ENCODE results near the gene FBXO4. TPM values are rescaled to one million over a fixed set of nuclear protein-coding genes. Genes with fewer than 3 reads are reported as not detected.

The FBXO4 gene
- total RNA-seq, 1 experiment from 2014 or later, result 1.2 TPM

DNA sequence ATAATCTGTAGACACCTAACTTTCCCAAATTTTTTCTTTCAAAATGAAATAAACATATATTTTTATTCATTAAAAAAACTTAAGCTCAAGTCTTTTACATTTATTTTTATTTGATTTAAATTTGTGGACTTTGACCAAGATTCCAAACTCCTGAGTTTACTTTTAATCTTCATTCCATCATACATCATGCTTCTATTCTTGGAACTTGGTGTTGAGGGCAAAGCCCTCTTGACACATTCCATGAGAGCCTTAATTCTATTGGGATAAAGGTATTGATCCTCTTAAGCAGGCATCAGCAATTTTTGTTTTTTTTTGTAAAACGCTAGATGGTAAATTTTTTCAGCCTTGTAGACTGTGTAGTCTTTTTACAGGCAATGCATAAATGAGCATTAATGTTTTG, 53.6 kb downstream of the FBXO4 start:
- H2AK5ac ChIP-seq (ENCODE audit: insufficient read length, low read length), result no peak overlapping the region
- H3K9me3 ChIP-seq (ENCODE audit: control insufficient read depth, low read depth, low read length), result no peaks in the 10 kb centered on the region
- no peak overlapping the region for H3K4me2 ChIP-seq (ENCODE audit: insufficient read depth, insufficient read length, low read length)
- no peak overlapping the region for H2BK5ac ChIP-seq (ENCODE audit: insufficient read length, low read length)
- TF ChIP-seq CTCF (conservative IDR thresholded peaks at IDR 0.05), result no peak
- no peaks in the 10 kb centered on the region for H3K27me3 ChIP-seq (ENCODE audit: insufficient read depth, low read length)
- Mint-ChIP-seq H3K4me1 (no peaks in the 10 kb centered on the region), H3K27ac (no peak overlapping the region), H3K36me3 (ENCODE audit: insufficient read depth in 1 of 3, low read depth in 3 of 3) (no peaks in the 10 kb centered on the region; a peak in 2 of 7 replicates), H3K9me3 (peaks cover 3 to 13% of the 10 kb centered on the region in 2 experiments; a peak in 3 of 5 replicates), H3K27me3 (ENCODE audit: low read depth) (no peaks in the 10 kb centered on the region), H3K4me3 (no peak overlapping the region)
- H4K91ac ChIP-seq (ENCODE audit: insufficient read length, low read depth, low read length), result no peak overlapping the region
- H3K18ac ChIP-seq (ENCODE audit: insufficient read length, low read depth, low read length), result no peak overlapping the region
- H2AFZ ChIP-seq (ENCODE audit: low read length), result no peak overlapping the region
- no peak overlapping the region for H3K14ac ChIP-seq (ENCODE audit: insufficient read depth, low read length)
- no peak overlapping the region for H2BK12ac ChIP-seq (ENCODE audit: insufficient read length, low read depth, low read length)
- H3K56ac ChIP-seq (ENCODE audit: insufficient read length, low read depth, low read length), result no peak overlapping the region
- H3K27ac ChIP-seq (ENCODE audit: insufficient read length, low read depth, low read length), result no peak overlapping the region
- no peak overlapping the region for H2BK15ac ChIP-seq (ENCODE audit: low read depth, low read length)
- no peaks in the 10 kb centered on the region for H3K79me2 ChIP-seq (ENCODE audit: insufficient read depth, low read length)
- no peak overlapping the region for H4K5ac ChIP-seq (ENCODE audit: insufficient read length, low read depth, low read length)
- H2BK120ac ChIP-seq (ENCODE audit: low read depth, low read length, poor library complexity, severe bottlenecking), result no peak overlapping the region
- H3K9ac ChIP-seq (ENCODE audit: extremely low read depth, insufficient read length, low read length), result no peak overlapping the region
- H3K4ac ChIP-seq (ENCODE audit: low read depth, low read length), result no peak overlapping the region
- H3K4me1 ChIP-seq (ENCODE audit: insufficient read depth, low read length), result no peaks in the 10 kb centered on the region
- no peak overlapping the region for H2BK20ac ChIP-seq (ENCODE audit: low read depth, low read length, poor library complexity, severe bottlenecking)
- no peaks in the 10 kb centered on the region for H3K23me2 ChIP-seq (ENCODE audit: insufficient read length, low read depth, low read length, poor library complexity, severe bottlenecking)
- WGBS (ENCODE audit: extremely low coverage, insufficient read length, low lambda C conversion rate), result no CpG with 5 or more reads among the region's 1 CpG
- H3T11ph ChIP-seq (ENCODE audit: low read length), result no peak overlapping the region
- H3K79me1 ChIP-seq (ENCODE audit: insufficient read depth, low read depth, low read length, poor library complexity, severe bottlenecking), result no peaks in the 10 kb centered on the region
- DNase-seq, result no peak
- H4K20me1 ChIP-seq (ENCODE audit: control insufficient read depth, insufficient read depth, insufficient read length), result no peaks in the 10 kb centered on the region
- no peak overlapping the region for H3K23ac ChIP-seq (ENCODE audit: insufficient read length, low read depth, low read length)
- no peak overlapping the region for H4K8ac ChIP-seq (replicated peaks; ENCODE audit: insufficient read length, low read depth, low read length)

Measured in H9 (cell line).